Stimulated activated CD8-positive, alpha-beta memory T cell treated with anti-CD3 and anti-CD28 coated beads, Interleukin-7, amount 100 ng/mL, for 4 hours (primary cell): ENCODE measurements around the gene WDR5.
A peak's percentile ranks its signal among the peaks of the same experiment; 100 is the strongest.
"Not testable (repeated sequence)": the region's sequence is repeated elsewhere in the genome, so short reads cannot be mapped to it uniquely, and the experiment has no call there.

Experiments used
- DNase-seq, 2 donors: peaks; one replicate each; pipeline ENCODE4 v3.0.0-alpha.2; 2020; ENCODE audit warnings: low read depth in 2 of 2

WDR5 gene

GRCh38 chr9:134135343-134136117, at the start of gene WDR5:
WDR5 (plus strand) TSS chr9:134136082; CDS start chr9:134139878, 3,796 bp downstream.
- DNase-seq: peak; percentile 79 to 88

GRCh38 chr9:134088063-134088725, 47.7 kb upstream of the WDR5 start:
- no peak for DNase-seq

DNA sequence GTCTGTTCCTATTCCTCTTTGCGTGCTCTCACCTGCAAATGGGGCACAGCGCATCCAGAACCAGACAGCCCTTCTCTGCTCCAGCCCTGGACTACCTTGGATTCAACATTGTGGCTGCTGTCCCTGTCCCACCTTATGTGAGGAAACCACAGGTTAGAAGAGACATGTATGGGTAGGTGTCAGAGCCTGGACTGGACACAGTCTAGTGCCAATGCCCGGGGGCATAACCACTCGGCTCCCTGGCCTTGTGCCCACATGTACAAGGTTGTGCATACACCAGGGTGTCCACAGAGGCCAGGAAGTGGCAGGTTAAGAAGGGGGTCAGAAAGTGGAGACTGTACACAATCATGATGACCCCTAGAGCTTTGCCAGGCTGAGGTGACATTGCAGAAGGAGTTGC, 45.9 kb upstream of the WDR5 start:
- no peak for DNase-seq

DNA sequence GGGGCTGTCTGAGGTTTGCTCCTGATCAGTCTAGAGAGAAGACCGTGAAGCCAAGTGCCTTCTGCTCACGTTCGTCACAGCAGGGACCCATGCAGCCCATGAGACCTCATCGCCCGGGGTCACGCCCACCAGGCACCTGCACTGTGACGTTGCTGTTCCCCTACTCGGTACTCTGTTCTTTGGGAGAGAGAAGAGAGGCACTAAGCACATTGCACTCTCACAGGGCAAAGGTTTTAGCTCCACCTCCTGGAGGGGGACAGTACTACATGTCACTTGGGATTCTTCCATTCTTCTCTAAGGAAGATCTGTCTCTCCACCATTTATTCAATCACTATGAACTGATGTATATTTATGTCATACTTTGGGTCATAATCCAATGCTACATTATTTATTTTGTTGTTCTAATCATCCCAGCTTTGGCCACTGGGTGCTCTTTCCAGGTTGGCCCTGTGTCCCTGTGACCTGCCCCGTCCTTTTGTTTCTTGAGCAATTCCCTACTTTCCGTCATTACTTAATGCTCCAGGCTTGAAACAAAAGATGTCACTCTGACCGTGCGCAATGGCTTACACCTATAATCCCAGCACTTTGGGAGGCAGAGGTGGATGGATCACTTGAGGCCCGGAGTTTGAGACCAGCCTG, 36.6 kb upstream of the WDR5 start:
- peak; percentile 8 to 12 for DNase-seq

DNA sequence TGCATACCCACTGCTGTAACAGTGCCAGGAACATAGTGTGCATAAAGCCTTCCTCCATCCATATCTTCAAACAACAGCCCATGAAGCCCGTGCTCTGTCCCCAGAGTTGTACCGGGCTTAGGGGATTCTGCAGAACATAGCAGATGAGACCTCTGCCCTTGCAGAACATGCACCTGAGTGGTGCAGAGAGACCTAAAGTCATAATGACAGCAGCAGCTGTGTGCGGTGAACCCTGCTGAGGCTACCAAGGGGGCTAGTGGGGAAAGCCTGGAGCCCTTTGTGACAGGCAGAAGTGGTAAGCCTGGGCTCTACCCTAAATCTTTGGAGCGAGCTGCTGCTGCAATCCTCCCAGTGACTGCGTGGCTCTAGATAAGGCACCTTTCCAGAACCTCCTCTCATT, 35.8 kb upstream of the WDR5 start:
- DNase-seq: no peak

GRCh38 chr9:134101133-134101532, 34.7 kb upstream of the WDR5 start:
- not testable (repeated sequence) for DNase-seq

- no peak for DNase-seq
These were observed 34.2 kb upstream of the WDR5 start for GRCh38 chr9:134101623-134102149.

GRCh38 chr9:134103391-134103998, 32.4 kb upstream of the WDR5 start:
- no peak for DNase-seq

DNA sequence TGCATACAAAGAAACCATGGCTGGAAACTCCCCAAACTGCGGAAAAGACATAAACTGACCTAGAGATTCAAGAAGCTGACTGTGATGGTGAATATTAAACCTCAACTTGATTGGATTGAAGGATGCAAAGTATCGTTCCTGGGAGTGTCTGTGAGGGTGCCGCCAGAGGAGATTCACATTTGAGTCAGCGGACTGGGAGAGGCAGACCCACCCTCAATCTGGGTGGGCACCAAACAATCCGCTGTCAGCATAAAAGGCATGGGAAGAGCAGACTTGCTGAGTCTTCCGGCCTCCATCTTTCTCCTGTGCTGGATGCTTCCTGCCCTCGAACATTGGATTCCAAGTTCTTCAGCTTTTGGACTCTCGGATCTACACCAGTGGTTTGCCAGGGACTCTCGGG, 24.8 kb upstream of the WDR5 start:
- DNase-seq: no peak

DNA sequence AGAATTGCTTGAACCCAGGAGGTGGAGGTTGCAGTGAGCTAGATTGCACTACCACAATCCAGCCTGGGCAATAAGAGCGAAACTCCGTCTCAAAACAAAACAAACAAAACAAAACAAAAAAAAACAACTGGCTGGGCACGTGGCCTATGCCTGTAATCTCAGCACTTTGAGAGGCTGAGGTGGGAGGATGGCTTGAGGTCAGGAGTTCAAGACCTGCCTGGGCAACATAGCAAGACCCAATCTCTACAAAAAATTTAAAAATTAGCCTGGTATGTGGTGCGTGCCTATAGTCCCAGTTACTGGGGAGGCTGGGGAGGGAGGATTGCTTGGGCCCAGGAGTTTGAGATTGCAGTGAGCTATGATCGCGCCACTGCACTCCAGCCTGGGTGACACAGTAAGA, 23.3 kb upstream of the WDR5 start:
- DNase-seq: no peak

DNA sequence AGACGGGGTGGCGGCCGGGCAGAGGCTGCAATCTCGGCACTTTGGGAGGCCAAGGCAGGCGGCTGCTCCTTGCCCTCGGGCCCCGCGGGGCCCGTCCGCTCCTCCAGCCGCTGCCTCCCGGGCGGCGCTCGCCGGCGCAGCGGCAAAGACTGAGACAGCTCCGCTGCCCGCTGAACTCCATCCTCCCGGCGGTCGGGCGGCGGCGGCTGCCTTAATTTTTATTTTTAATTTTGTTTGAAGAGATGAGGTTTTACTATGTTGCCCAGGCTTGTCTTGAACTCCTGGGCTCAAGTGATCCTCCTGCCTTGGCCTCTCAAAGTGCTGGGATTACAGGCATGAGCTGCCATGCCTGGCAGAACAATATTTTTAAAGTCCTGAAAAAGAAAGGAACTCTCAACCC, 16.9 kb upstream of the WDR5 start:
- DNase-seq: not testable (repeated sequence)

GRCh38 chr9:134123764-134124128, 12.1 kb upstream of the WDR5 start:
- DNase-seq: no peak

GRCh38 chr9:134125413-134126095, 10.3 kb upstream of the WDR5 start:
- DNase-seq: no peak

DNA sequence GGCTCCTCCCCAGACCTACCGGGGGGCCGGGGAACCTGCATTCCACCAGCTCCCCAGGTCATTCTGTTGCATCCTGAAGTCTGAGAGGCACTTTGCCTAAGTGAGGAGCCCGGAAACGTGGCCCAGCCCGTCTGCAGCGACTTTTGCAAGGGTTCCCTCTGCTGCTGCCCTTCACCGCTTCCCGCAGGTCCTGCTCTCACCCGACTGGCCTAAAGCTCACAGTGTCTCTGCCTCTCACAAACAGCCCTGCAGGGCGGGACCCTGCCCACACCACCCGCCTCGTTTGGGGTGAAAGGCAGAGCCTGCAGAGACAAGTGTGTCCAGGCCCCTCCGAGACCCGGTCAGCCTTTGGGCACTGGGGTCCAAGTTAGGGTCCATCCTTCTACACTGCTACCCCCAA, 9.5 kb upstream of the WDR5 start:
- DNase-seq: no peak

DNA sequence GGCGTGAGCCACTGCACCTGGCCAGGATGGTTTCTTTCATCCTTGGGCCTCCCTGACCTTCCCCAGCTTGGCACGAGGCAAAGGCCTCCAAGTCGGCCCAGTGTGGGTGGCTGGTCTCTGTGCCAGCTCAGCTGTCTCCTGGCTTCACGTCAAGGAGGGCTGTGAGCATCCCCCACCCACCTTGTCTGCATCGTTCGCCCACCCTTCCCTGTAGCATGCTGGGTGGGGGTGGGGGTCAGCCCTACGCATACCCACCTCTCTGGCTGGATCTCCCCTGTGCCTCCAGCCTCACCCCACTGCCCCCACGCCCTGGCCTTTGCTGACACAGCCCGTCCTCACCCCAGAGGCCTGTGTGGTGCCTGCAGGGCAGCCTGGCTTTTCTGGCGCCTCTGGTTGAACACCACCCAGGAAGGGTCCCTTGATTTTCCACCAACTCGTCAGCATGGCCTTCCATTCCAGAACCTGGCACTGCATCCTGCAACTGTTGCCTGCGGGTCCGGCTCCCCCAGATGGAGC, 8.8 kb upstream of the WDR5 start:
- DNase-seq: no peak

- no peak for DNase-seq
These were observed 8.3 kb upstream of the WDR5 start for GRCh38 chr9:134127616-134128015.

- DNase-seq: no peak
These were observed 6.9 kb upstream of the WDR5 start for GRCh38 chr9:134128727-134129679.

GRCh38 chr9:134130503-134131375, 5.1 kb upstream of the WDR5 start:
- DNase-seq: no peak

DNA sequence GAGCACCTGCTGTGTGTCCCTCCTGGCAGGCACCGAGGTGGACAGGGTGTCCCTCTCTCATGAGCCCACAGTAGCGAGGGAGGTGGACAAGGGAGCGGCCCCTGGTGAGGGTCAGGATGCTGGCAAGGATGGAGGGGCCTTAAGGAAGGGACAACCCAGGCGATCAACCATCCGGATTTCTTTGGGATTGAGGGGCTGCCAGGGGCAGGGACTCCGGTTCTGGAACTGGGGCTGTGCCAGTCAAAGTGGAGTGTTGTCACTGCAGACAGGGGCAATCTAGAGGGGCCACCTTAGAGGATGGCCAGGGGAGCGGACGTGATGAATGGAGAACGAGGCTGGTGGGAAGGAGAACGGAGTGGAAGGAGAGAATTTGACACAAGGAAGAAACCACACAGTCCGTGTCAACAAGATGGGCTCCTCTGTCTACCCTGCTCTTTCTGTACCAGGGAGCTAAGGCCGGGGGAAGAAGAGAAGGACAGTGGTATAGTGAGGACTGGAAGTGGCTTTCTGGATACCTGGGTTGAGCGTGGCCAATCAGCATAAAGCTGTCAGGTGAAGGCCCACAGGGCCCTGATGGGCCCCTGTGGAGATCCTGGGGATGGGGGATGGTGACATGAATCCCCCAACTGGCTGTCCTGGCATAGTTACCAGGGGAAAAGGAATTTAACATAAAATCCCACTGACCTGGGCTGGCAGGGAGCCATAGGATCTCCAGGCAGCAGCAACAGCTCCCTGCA, 4.2 kb upstream of the WDR5 start:
- DNase-seq: no peak
